COLO668 (cell line): Measurements from ENCODE around the gene ERRFI1.
"Not testable (repeated sequence)": the region's sequence is repeated elsewhere in the genome, so short reads cannot be mapped to it uniquely, and the experiment has no call there.

Experiments used
- DNase-seq: peaks from one replicate; lab custom pipeline; 2025; ENCODE audit not compliant: unreplicated experiment; lab: John Stamatoyannopoulos, UW

The ERRFI1 gene, protein sequence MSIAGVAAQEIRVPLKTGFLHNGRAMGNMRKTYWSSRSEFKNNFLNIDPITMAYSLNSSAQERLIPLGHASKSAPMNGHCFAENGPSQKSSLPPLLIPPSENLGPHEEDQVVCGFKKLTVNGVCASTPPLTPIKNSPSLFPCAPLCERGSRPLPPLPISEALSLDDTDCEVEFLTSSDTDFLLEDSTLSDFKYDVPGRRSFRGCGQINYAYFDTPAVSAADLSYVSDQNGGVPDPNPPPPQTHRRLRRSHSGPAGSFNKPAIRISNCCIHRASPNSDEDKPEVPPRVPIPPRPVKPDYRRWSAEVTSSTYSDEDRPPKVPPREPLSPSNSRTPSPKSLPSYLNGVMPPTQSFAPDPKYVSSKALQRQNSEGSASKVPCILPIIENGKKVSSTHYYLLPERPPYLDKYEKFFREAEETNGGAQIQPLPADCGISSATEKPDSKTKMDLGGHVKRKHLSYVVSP

DNA sequence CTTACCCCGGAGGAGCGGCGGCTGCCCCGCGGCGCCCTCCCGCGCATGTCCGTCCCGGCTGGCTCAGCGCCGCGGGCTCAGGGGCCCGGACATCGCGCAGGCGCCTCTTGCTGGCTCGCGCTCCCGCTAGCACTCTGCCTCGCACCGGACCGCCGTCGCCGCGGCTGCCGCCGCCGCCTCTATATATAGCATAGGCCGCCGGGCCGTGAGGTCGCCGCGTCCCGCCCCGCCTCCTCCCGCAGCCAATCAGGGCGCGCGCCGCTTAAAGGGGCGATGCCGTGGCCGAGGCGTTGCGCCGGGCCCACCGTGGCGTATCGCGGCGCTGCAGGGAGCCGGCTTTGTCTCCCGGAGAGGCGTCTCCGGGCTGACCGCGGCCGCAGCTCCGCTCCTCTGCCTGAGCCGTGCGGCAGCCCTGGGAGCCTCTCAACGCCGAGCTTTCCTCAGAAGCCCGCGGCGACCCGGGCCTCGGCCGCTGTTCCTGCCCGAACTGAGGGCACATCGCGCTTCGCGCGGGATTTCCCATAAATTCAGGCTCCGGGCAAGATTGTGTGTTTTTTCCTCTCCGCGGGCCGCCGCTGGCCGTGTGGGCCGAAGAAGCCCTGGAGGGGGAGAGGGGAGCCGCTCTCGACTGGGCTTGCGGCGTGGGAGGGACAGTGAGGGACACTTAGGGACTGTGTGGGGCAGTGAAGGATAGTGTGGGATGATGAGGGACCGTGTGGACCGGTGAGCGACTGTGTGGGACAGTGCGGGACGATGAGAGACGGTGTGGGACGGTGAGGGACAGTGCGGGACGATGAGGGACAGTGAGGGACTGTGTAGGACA, at the start of gene ERRFI1:
Gene ERRFI1 (minus strand): TSS at position 157 of the 823 bp plus-strand sequence. CDS start 10,690 bp downstream, outside the sequence.
- DNase-seq: peak; percentile 100

DNA sequence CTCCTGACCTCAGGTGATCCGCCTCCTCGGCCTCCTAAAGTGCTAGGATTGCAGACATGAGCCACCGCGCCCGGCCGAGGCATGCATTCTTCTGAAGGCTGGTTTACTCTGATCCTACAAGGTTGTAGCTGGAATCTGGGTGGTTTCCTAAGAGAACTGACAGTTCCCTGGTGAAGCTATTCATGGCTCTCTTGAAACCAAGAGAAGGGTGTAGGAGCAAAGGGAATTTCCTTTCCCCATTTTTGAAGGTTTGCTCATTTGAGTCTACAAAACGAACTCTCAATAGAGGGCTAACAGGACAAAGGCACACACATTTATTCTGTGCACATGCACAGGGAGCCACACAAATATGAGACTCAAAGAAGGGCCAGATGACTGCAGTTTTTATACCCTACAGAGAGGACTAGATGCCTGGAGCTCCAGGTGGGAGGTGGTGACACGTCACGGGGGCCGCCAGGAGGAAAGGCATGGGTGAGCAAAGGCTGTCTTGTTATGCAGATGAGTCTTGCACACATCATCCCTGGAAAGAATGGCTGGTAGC, 49.5 kb upstream of the ERRFI1 start:
- DNase-seq: peak; percentile 66

DNA sequence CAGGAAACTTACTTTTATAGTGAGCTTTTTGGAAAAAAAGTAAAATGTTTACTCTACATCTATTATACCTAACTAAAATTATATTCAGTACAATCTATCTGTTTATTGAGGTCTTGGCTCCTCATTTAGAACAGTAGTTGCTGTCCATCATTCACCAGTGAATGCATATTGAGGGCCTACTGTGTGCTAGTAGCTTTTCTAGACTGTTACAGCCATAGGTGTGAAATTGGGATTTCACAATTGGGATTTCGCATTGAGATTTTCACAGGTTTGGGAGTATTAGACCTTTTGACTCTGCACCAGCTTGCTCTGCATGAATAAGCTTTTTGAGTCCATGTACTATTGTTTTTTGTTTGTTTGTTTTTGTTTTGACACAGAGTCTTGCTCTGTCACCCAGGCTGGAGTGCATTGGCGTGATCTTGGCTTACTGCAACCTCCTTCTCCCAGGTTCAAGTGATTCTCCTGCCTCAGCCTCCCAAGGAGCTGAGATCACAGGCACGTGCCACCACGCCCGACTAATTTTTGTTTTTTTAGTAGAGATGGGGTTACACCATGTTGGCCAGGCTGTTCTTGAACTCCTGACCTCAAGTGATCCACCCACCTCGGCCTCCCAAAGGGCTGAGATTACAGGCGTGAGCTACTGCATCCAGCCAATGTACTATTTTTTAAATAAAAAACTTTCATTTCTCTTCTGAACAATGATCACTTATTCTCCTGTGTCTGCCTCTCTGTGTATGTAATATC, 47.2 kb upstream of the ERRFI1 start:
- no peak for DNase-seq

DNA sequence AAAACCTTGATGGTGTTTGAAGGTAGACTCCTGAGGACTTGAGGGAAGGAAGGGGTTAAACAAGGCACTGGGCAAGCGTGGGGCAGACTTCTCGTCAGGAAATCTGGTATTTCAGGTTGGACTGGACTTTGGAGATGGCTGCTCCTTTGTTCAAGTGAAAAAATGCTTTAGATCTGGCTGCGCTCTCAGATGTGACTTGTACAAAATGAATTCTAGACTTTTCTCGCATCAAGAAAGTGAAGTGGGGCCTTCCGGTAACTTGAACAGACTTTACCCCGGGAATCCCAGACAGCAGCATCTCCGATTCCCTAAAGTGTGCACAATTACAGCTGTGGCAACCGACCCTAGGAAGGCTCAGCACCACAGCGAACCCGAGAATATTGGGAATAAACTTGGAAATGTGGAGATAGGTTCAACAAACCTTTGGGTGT, 44.3 kb upstream of the ERRFI1 start:
- no peak for DNase-seq

DNA sequence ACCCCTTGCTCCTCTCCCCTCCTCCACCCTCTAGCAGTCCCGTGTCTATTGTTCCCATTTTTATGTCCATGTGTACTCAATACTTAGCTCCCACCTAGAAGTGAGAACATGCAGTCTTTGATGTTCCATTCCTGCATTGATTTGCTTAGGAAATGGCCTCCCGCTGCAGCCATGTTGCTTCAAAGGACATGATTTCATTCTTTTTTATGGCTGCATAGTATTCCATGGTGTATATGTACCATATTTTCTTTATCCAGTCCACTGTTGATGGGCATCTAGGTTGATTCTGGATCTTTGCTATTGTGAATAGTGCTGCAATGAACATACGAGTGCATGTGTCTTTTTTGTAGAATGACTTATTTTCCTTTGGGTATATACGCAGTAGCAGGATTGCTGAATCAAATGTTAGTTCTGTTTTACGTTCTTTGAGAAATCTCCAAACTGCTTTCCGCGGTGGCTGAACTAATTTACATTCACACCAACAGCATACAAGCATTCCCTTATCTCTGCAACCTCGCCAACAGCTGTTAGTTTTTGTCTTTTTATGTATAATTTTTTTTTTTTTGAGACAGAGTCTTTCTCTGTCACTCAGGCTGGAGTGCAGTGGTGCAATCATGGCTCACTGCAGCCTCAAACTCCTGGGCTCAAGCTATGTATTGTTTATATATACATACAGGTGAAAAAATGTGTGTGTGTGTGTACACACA, 43.7 kb upstream of the ERRFI1 start:
- not testable (repeated sequence) for DNase-seq

DNA sequence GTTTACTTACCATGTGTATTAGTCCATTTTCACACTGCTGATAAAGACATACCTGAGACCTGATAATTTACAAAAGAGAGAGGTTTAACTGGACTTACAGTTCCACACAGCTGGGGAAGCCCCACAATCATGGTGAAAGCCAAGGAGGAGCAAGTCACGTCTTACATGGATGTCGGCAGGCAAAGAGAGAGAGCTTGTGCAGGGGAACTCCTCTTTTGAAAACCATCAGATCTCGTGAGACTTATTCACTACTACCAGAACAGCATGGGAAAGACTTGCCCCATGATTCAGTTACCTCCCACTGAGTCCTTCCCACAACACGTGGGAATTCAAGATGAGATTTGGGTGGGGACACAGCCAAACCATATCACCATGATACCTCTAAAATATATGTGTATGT, 39.3 kb upstream of the ERRFI1 start:
- DNase-seq: no peak

DNA sequence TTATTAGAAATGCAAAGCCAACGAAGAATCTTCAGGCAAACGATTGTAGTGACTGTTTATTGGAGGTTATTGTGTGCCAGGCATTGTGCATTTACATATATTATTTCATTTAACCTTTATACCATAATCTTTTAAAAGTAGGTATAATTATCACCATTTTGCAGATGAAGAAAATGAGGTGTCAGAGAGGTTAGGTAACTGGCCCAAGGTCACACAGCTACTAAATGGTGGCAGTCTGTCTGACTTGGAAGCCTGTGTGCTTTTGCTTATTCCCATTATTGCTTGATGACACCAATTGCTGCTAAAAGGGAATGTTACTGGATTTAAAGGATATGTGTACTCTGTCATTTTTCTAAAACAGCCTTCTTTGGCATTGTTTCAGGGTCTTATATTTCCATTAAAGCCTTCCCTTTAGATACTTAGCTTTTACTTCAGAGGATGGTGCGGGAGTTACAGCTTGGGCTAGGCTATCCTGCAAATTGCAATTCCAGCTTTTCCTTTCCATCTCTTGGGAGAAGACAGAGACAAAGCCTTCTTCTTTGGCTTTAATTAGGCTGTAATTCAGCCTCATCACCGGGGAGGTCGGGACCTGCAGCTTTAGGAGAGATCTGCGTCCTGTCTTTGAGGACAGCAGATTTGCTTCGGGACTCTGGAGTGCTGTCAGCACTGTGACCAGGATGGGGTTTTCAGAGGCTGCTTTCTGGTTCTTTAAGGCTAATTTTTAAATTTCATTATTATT, 37.4 kb upstream of the ERRFI1 start:
- DNase-seq: no peak

DNA sequence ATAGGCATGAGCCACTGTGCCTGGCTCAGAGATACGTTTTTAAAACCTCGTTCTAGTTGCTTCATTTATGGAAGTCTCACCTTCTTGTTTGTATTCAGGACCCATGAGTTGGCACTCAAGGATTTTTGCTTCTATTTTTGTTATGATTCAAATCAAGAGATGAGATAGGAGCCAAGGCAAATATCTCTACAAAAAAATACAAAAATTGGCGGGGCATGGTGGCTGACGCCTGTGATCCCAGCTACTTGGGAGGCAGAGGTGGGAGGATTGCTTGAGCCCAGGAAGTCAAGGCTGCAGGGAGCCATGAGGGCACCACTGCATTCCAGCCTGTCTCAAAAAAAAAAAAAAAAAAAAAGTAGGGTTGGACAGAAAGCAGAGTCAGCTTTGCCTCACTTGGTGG, 36.8 kb upstream of the ERRFI1 start:
- no peak for DNase-seq

DNA sequence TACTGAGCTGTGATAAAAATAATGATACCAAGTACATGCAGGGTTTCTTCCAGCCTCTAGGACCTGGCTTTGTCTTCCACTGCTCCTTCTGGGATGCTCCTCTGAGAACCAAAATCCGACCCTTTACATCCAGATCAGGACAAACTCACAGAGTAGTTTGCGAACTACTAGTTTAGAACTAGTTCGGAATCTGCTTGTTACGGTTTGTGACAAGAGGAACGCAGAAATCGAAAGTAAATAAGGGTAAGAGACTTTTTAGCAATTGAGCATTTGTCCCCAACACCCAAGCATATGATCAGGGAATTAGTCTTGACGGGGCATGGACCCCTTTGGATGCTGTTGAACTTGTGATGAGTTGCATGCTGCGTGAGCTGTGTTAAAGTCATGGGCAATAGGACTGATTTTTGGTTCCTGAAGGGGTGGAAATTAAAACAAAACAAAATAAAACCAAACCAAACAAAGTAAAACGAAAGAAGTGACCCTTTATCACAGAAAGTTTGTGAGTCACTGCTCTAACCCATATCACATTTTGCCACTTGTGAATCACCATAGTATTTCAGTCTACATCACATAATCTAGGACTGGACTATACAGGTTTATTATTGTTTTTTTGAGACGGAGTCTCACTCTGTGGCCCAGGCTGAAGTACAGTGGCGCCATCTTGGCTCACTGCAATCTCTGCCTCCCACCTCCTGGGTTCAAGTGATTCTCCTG, 35.7 kb upstream of the ERRFI1 start:
- DNase-seq: no peak

DNA sequence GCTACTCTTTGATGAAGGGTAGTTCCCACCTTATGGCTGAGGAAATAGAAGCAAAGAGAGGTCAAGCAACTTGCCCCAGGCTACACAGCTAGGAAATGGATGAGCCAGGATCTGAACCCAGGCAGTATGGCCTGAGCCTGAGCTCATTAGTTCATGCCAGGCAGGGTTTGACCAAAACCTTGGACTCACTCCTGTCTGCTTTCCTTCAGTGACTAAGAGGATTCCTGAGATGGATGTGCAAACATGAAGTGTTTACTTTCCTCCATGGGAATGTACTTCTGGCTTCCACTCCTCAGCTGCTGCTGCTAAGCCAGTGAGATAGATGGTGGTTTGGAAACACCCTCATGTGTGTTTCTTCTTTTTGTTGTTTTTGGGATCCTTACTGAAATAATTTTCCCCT, 35.1 kb upstream of the ERRFI1 start:
- DNase-seq: no peak

DNA sequence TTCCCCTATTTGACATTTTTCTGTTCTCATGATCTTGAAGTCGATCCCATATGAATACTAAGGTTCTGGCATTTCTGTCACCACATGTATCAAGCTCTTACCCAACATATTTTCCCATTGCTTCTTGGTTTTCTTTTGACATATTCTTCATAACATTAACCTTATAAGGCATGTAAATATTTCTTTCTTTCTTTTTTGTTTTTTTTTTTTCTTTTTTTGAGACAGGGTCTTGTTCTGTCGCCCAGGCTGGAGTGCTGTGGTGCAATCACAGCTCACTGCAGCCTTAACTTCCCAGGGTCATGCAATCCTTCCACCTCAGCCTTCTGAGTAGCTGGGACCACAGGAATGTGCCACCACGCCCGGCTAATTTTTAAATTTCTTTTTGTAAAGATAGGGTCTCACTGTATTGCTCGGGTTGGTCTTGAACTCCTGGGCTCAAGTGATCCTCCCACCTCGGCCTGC, 33.1 kb upstream of the ERRFI1 start:
- no peak for DNase-seq

DNA sequence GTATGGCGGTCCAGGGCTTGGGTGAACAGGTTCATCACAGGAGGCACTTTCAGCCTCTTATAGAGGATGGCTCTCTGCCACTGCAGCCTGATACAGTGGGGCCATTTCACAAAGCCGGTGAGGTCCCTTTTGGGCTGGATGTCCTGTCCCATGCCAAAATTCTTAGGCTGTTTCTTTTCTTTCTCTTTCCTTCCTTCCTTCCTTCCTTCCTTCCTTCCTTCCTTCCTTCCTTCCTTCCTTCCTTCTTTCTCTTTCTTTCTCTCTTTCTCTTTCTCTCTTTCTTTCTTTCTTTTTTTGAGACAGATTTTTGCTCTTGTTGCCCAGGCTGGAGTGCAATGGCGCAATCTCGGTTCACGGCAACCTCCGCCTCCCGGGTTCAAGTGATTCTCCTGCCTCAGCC, 31.7 kb upstream of the ERRFI1 start:
- DNase-seq: not testable (repeated sequence)

DNA sequence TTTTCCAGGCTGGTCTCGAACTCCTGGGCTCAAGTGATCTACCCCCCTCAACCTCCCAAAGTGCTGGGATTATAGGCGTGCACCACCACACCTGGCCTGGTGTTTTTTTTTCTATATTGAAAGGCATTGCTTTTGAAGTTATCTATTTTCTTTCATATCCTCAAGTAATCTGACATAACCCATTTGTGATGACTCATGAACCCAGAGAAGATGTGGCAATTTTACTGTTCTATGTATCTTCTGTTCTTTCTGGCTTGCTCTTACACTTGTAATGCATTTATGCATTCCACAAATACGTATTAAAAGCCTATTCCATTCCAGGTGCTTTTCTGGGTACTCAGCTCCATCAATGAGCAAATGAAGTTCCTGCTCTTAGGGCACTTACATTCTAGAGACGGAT, 29.9 kb upstream of the ERRFI1 start:
- DNase-seq: no peak

DNA sequence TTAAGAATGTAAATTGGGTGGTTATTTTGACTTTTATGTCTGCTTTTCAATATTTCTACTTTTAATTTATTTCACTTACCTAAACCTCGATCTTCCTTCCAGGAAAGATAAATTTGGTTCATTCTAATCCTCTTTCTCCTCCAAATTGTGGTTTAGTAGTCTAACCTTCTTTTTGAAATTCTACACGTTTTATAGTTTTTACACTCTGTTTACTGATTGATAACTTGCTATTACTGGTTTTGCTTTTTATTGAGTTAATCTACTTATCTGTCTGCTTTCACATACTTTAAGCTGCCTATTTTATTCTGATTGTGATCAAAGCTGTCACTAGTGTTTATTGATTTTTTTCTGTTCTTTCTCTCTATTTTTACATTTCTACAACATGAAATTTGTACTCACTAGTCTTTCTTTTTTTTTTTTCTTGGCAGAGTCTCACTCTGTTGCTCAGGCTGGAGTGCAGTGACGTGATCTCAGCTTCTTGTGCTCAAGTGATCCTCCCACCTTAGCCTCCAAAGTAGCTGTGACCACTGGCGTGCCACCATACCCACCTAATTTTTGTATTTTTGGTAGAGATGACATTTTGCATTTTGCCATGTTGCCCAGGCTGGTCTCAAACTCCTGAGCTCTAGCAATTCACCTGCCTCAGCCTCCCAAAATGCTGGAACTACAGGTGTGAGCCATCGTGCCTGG, 27.9 kb upstream of the ERRFI1 start:
- no peak for DNase-seq

DNA sequence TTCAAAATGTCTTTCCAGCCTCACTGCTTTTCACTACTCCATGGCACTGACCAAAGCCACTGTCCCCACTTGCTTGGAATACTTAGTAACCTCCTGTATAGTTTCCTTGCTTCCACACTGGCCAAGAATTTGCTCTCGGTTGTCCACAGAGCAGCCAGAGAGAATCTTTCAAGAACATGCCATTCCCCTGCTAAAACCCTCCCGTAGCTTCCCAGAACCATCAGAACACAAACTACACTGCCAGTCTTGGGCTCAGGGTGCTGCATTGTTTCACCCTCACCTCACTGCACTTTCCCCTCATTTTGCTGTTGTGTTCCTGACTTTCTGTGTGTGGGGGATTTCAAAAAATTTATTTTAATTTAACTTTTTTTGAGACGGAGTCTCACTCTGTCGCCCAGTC, 25.5 kb upstream of the ERRFI1 start:
- no peak for DNase-seq

DNA sequence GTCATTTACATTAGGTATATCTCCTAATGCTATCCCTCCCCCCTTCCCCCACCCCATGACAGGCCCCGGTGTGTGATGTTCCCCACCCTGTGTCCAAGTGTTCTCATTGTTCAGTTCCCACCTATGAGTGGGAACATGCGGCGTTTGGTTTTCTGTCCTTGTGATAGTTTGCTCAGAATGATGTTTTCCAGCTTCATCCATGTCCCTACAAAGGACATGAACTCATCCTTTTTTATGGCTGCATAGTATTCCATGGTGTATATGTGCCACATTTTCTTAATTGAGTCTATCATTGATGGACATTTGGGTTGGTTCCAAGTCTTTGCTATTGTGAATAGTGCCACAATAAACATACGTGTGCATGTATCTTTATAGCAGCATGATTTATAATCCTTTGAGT, 23.1 kb upstream of the ERRFI1 start:
- not testable (repeated sequence) for DNase-seq

DNA sequence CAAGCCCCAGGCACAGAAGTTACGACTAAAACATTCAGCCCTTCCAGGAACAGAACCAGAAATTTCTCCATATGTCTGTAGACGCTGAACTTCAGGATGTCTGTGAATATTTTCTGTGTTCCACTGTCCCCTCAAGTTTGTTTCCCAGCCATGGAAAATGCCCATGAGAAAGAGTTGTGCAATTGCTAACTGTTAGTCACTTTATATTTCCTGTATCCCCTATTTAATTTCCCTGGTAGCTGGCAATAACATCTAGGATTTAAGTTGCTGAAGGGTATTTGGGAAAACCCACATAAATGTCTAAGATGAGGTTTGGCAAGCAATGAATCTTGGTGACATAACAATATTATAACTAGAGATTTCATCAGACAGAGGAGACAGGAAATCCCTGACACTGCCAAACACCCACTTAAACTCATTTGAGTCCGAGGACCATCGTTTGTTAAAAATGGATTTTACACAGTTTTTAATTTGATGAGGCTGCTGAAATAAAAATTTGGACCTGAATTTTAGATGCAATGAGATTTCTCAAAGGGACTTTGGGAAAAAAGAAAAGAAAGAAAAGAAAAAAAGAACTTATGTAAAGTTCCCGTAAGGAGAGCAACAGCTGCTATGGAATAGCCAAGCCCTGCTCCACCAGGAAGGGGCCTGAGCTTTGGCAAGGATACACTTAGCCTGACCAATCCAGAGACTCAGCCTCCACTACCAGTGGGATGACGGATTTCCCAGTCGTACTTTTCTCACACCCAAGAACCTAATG, 21.8 kb upstream of the ERRFI1 start:
- DNase-seq: no peak

DNA sequence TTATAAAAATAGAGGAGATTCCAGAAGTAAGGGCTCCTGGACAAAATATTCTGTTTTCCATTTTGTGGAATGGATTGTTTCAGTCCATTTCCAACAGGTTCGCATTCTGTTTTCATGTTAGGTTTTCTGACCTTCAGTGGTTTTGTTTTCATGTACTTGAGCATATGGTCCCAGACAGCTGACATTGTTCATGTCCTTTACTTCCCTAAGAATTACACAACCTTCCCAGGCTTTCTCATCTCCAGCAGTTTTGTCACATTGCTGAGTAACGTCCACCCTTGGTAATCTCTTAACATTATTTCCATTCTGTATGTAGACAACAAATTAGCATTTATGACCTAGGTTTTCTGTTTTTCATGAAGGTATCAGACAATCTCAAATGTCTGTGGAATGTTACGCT, 21.0 kb upstream of the ERRFI1 start:
- DNase-seq: no peak
